ENCODE measurements around the gene LRRC4C. TPM values are rescaled to one million over a fixed set of nuclear protein-coding genes. Genes with fewer than 3 reads are reported as not detected.

Gene LRRC4C
- total RNA-seq, 3 donors from 2014 or later (not counting 1 experiment from before 2014, with no cell fraction given) = not detected

DNA sequence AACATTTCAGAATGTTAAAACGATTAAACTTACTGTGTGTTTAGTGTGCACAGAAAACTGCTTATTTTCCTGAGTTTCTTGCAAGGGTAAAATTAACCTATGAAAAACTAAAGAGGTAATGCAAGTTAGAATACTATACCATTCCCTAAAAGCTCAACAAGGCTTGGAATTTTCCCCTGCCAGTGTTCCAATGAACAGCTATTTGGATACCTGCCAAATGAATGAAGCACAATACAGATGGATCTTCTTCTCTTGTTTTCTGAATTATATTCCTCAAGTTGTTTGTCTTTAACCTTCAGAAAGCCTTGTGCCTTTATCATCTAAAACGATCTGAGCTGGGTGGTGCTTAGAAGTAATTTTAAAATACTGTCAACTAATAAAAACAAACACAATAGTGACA lies 204.5 kb downstream of the LRRC4C start:
- no peak for DNase-seq
- ATAC-seq = no peak
- TF ChIP-seq, protein P1, sequence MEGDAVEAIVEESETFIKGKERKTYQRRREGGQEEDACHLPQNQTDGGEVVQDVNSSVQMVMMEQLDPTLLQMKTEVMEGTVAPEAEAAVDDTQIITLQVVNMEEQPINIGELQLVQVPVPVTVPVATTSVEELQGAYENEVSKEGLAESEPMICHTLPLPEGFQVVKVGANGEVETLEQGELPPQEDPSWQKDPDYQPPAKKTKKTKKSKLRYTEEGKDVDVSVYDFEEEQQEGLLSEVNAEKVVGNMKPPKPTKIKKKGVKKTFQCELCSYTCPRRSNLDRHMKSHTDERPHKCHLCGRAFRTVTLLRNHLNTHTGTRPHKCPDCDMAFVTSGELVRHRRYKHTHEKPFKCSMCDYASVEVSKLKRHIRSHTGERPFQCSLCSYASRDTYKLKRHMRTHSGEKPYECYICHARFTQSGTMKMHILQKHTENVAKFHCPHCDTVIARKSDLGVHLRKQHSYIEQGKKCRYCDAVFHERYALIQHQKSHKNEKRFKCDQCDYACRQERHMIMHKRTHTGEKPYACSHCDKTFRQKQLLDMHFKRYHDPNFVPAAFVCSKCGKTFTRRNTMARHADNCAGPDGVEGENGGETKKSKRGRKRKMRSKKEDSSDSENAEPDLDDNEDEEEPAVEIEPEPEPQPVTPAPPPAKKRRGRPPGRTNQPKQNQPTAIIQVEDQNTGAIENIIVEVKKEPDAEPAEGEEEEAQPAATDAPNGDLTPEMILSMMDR (IDR thresholded peaks at IDR 0.05) = no peak
- 67% methylated on average over 1 of the region's 2 CpGs for WGBS (ENCODE audit: insufficient coverage)
- Histone ChIP-seq H3K4me3 (ENCODE audit: low read length) (no peak overlapping the region), H3K27ac (ENCODE audit: low read length) (no peak overlapping the region), H3K36me3 (ENCODE audit: control insufficient read depth, insufficient read depth, low read length) (no peaks in the 10 kb centered on the region), H3K4me1 (ENCODE audit: control insufficient read depth, insufficient read depth, low read length) (no peaks in the 10 kb centered on the region), H3K27me3 (ENCODE audit: control insufficient read depth, insufficient read depth, low read length) (no peaks in the 10 kb centered on the region), H3K9me3 (ENCODE audit: control insufficient read depth, insufficient read depth, low read length) (no peaks in the 10 kb centered on the region)
- no peaks in the 10 kb centered on the region for H3K27me3 Mint-ChIP-seq (ENCODE audit: low read depth in 2 of 2)
- no peaks in the 10 kb centered on the region for H3K4me1 Mint-ChIP-seq
- H3K9me3 Mint-ChIP-seq = peaks cover 6 to 20% of the 10 kb centered on the region in 2 donors
- no peaks in the 10 kb centered on the region for H3K36me3 Mint-ChIP-seq
- intact Hi-C loops (cut with micrococcal nuclease) = no loop called here
- no peak overlapping the region for H3K27ac Mint-ChIP-seq
- no peak overlapping the region for H3K4me3 Mint-ChIP-seq

DNA sequence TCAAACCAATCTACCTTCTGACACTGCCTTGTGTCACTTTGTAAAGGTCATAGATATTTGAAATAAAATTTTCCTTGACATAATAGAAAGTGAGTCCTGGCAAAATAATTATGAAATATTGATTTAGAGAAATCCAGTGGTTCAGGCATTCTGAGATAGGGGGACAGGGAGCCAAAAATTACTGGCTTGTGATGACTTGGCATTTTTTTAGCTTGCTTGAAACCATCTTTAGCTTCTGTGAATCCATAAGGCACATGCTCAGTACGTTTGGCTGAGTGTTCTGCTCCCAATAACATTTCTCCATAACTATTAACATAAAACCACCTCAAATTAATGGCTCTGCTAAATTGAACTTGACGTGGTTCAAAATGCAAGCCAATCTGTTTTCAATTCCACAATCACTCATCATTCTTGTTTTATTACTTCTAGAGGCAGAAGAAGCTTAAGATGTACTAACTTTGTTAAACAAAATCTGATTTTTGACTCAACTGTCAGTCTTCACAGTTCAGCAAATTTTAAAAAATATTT lies 209.0 kb downstream of the LRRC4C start:
- H3K27ac ChIP-seq (ENCODE audit: low read length) = no peak overlapping the region
- no peaks in the 10 kb centered on the region for H3K36me3 ChIP-seq (ENCODE audit: control insufficient read depth, insufficient read depth, low read length)
- H3K36me3 Mint-ChIP-seq = peaks cover 6% of the 10 kb centered on the region
- H3K27me3 Mint-ChIP-seq (ENCODE audit: low read depth in 2 of 2) = no peaks in the 10 kb centered on the region
- 63% methylated on average over 2 of the region's 2 CpGs for WGBS (ENCODE audit: insufficient coverage)
- no peaks in the 10 kb centered on the region for H3K4me1 Mint-ChIP-seq
- H3K9me3 ChIP-seq (ENCODE audit: control insufficient read depth, insufficient read depth, low read length) = peaks cover 10% of the 10 kb centered on the region
- intact Hi-C loops (cut with micrococcal nuclease) = no loop called here
- no peak overlapping the region for H3K27ac Mint-ChIP-seq
- no peak for DNase-seq
- ATAC-seq = no peak
- no peaks in the 10 kb centered on the region for H3K4me1 ChIP-seq (ENCODE audit: control insufficient read depth, insufficient read depth, low read length)
- H3K9me3 Mint-ChIP-seq = peaks cover 18 to 30% of the 10 kb centered on the region in 2 donors
- H3K4me3 ChIP-seq (ENCODE audit: low read length) = no peak overlapping the region
- TF ChIP-seq, protein P1 (IDR thresholded peaks at IDR 0.05) = no peak
- H3K27me3 ChIP-seq (ENCODE audit: control insufficient read depth, insufficient read depth, low read length) = no peaks in the 10 kb centered on the region
- H3K4me3 Mint-ChIP-seq = no peak overlapping the region

DNA sequence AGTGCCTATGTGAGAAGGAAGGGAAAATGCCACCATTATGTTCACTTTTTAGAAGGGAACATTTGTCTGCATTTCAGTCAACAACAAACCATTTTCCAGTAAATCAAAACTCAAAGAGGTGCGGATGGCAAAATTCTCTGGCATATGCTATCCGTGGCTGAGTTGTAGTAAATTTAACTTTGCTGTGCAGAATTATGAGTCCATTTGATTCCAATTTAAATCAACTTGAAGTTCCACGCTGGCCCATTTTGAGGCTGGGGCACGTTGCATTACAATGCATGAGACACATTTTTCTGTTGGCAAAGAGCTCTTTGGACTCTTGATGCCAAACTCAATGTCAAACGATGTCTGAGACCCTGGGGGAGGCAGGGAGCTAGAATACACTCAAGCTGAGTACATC lies 211.8 kb downstream of the LRRC4C start:
- no peak overlapping the region for H3K4me3 Mint-ChIP-seq
- peaks cover 24 to 36% of the 10 kb centered on the region in 2 donors for H3K9me3 Mint-ChIP-seq
- H3K4me1 Mint-ChIP-seq = no peaks in the 10 kb centered on the region
- Histone ChIP-seq H3K4me1 (ENCODE audit: control insufficient read depth, insufficient read depth, low read length) (no peaks in the 10 kb centered on the region), H3K4me3 (ENCODE audit: low read length) (no peak overlapping the region), H3K27me3 (ENCODE audit: control insufficient read depth, insufficient read depth, low read length) (no peaks in the 10 kb centered on the region), H3K36me3 (ENCODE audit: control insufficient read depth, insufficient read depth, low read length) (no peaks in the 10 kb centered on the region), H3K9me3 (ENCODE audit: control insufficient read depth, insufficient read depth, low read length) (peaks cover 14% of the 10 kb centered on the region), H3K27ac (ENCODE audit: low read length) (no peak overlapping the region)
- ATAC-seq (no peak), DNase-seq (no peak)
- no peak overlapping the region for H3K27ac Mint-ChIP-seq
- peaks cover 6% of the 10 kb centered on the region for H3K36me3 Mint-ChIP-seq
- no peaks in the 10 kb centered on the region for H3K27me3 Mint-ChIP-seq (ENCODE audit: low read depth in 2 of 2)
- intact Hi-C loops (cut with micrococcal nuclease) = no loop called here
- WGBS (ENCODE audit: insufficient coverage) = 74% methylated on average over 5 of the region's 5 CpGs
- TF ChIP-seq, protein P1 (IDR thresholded peaks at IDR 0.05) = no peak

DNA sequence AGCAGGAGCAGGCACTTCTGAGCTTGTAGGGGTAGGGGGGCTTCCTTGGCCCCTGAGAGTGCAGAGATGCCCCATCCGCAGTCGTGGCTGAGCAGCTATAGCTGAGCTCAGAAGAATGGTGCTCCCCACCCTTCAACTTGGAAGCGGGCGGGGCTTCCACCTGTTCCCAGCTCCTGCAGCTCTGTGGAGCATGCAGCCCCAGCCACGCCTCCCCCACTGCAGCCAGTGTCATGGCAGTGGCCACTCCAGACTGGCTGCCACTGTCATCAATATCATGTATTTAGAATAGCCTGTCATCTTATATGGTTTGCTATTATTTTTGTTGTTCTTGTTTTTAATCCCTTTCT lies 213.1 kb downstream of the LRRC4C start:
- Histone ChIP-seq H3K36me3 (ENCODE audit: control insufficient read depth, insufficient read depth, low read length) (no peaks in the 10 kb centered on the region), H3K9me3 (ENCODE audit: control insufficient read depth, insufficient read depth, low read length) (peaks cover 14% of the 10 kb centered on the region), H3K4me3 (ENCODE audit: low read length) (no peak overlapping the region), H3K4me1 (ENCODE audit: control insufficient read depth, insufficient read depth, low read length) (no peaks in the 10 kb centered on the region), H3K27me3 (ENCODE audit: control insufficient read depth, insufficient read depth, low read length) (no peaks in the 10 kb centered on the region), H3K27ac (ENCODE audit: low read length) (no peak overlapping the region)
- Mint-ChIP-seq H3K36me3 (peaks cover 6% of the 10 kb centered on the region), H3K27me3 (ENCODE audit: low read depth in 2 of 2) (no peaks in the 10 kb centered on the region), H3K4me1 (no peaks in the 10 kb centered on the region), H3K27ac (no peak overlapping the region), H3K4me3 (no peak overlapping the region), H3K9me3 (peaks cover 25 to 33% of the 10 kb centered on the region in 2 donors)
- TF ChIP-seq, protein P1 (IDR thresholded peaks at IDR 0.05) = no peak
- DNase-seq (no peak), ATAC-seq (no peak)
- intact Hi-C loops (cut with micrococcal nuclease) = no loop called here
- WGBS (ENCODE audit: insufficient coverage) = 88% methylated on average over 5 of the region's 5 CpGs

Data from natural killer cell (primary cell).